ENCODE data around the gene GLI2. TPM values are rescaled to one million over a fixed set of nuclear protein-coding genes. Genes with fewer than 3 reads are reported as not detected.

GLI2 gene
- total RNA-seq, 1 donor from 2014 or later: 42.9 TPM

GRCh38 chr2:120716641-120717585 is 18.8 kb upstream of the GLI2 start:
- Histone ChIP-seq H3K79me2 (ENCODE audit: insufficient read depth, low read length) (no peaks in the 10 kb centered on the region), H3K27ac (ENCODE audit: low read depth, low read length) (no peak overlapping the region), H3K4me1 (ENCODE audit: insufficient read depth, low read length) (peaks cover 10% of the 10 kb centered on the region), H4K20me1 (ENCODE audit: insufficient read depth, low read length) (no peaks in the 10 kb centered on the region), H3K9ac (ENCODE audit: low read length) (no peak overlapping the region), H3K36me3 (ENCODE audit: insufficient read depth, low read length) (no peaks in the 10 kb centered on the region), H3K4me2 (ENCODE audit: low read length) (no peak overlapping the region), H3K4me3 (ENCODE audit: insufficient read depth, low read depth, low read length) (no peak overlapping the region), H2AFZ (ENCODE audit: low read depth, low read length) (no peak overlapping the region), H3K27me3 (ENCODE audit: insufficient read depth, low read length) (no peaks in the 10 kb centered on the region), H3K9me3 (ENCODE audit: insufficient read depth, low read depth, low read length) (no peaks in the 10 kb centered on the region)
- peaks cover 3% of the 10 kb centered on the region for H3K4me1 Mint-ChIP-seq (ENCODE audit: low read depth, unreplicated experiment)
- FAIRE-seq (no peak), DNase-seq (ENCODE audit: low read depth) (no peak)
- peaks cover 32% of the 10 kb centered on the region for H3K27me3 Mint-ChIP-seq (ENCODE audit: low read depth, unreplicated experiment)
- no peak overlapping the region for H3K4me3 Mint-ChIP-seq (ENCODE audit: unreplicated experiment)
- no peaks in the 10 kb centered on the region for H3K9me3 Mint-ChIP-seq (ENCODE audit: unreplicated experiment)
- no peak overlapping the region for H3K27ac Mint-ChIP-seq (ENCODE audit: unreplicated experiment)
- no peaks in the 10 kb centered on the region for H3K36me3 Mint-ChIP-seq (ENCODE audit: low read depth, unreplicated experiment)
- TF ChIP-seq EZH2 (IDR thresholded peaks at IDR 0.05; ENCODE audit: insufficient read depth, low read length) (no peak), CTCF (IDR thresholded peaks at IDR 0.05; ENCODE audit: insufficient read depth, low read depth, low read length) (no peak)

- no peaks in the 10 kb centered on the region for H3K9me3 Mint-ChIP-seq (ENCODE audit: unreplicated experiment)
- Histone ChIP-seq H3K27ac (ENCODE audit: low read depth, low read length) (no peak overlapping the region), H3K4me1 (ENCODE audit: insufficient read depth, low read length) (peaks cover 18% of the 10 kb centered on the region), H2AFZ (ENCODE audit: low read depth, low read length) (no peak overlapping the region), H3K4me2 (ENCODE audit: low read length) (no peak overlapping the region), H3K9ac (ENCODE audit: low read length) (no peak overlapping the region), H3K4me3 (ENCODE audit: insufficient read depth, low read depth, low read length) (no peak overlapping the region), H3K9me3 (ENCODE audit: insufficient read depth, low read depth, low read length) (no peaks in the 10 kb centered on the region), H3K36me3 (ENCODE audit: insufficient read depth, low read length) (no peaks in the 10 kb centered on the region), H3K79me2 (ENCODE audit: insufficient read depth, low read length) (no peaks in the 10 kb centered on the region), H3K27me3 (ENCODE audit: insufficient read depth, low read length) (no peaks in the 10 kb centered on the region), H4K20me1 (ENCODE audit: insufficient read depth, low read length) (no peaks in the 10 kb centered on the region)
- peaks cover 2% of the 10 kb centered on the region for H3K36me3 Mint-ChIP-seq (ENCODE audit: low read depth, unreplicated experiment)
- peaks cover 20% of the 10 kb centered on the region for H3K27me3 Mint-ChIP-seq (ENCODE audit: low read depth, unreplicated experiment)
- no peak for TF ChIP-seq CTCF (IDR thresholded peaks at IDR 0.05; ENCODE audit: insufficient read depth, low read depth, low read length)
- TF ChIP-seq EZH2 (IDR thresholded peaks at IDR 0.05; ENCODE audit: insufficient read depth, low read length): no peak
- H3K4me3 Mint-ChIP-seq (ENCODE audit: unreplicated experiment): no peak overlapping the region
- peaks cover 17% of the 10 kb centered on the region for H3K4me1 Mint-ChIP-seq (ENCODE audit: low read depth, unreplicated experiment)
- H3K27ac Mint-ChIP-seq (ENCODE audit: unreplicated experiment): no peak overlapping the region
- DNase-seq (ENCODE audit: low read depth): no peak
- no peak for FAIRE-seq
These were observed 16.2 kb upstream of the GLI2 start for GRCh38 chr2:120719491-120719890.

GRCh38 chr2:120720231-120720630 is 15.4 kb upstream of the GLI2 start:
- H3K27ac Mint-ChIP-seq (ENCODE audit: unreplicated experiment): no peak overlapping the region
- Histone ChIP-seq H3K4me1 (ENCODE audit: insufficient read depth, low read length) (peaks cover 18% of the 10 kb centered on the region), H2AFZ (ENCODE audit: low read depth, low read length) (no peak overlapping the region), H3K27me3 (ENCODE audit: insufficient read depth, low read length) (no peaks in the 10 kb centered on the region), H3K9me3 (ENCODE audit: insufficient read depth, low read depth, low read length) (no peaks in the 10 kb centered on the region), H3K79me2 (ENCODE audit: insufficient read depth, low read length) (no peaks in the 10 kb centered on the region), H3K36me3 (ENCODE audit: insufficient read depth, low read length) (no peaks in the 10 kb centered on the region), H3K4me2 (ENCODE audit: low read length) (no peak overlapping the region), H3K9ac (ENCODE audit: low read length) (no peak overlapping the region), H3K4me3 (ENCODE audit: insufficient read depth, low read depth, low read length) (no peak overlapping the region), H3K27ac (ENCODE audit: low read depth, low read length) (no peak overlapping the region), H4K20me1 (ENCODE audit: insufficient read depth, low read length) (no peaks in the 10 kb centered on the region)
- H3K4me3 Mint-ChIP-seq (ENCODE audit: unreplicated experiment): no peak overlapping the region
- peaks cover 16% of the 10 kb centered on the region for H3K4me1 Mint-ChIP-seq (ENCODE audit: low read depth, unreplicated experiment)
- no peak for DNase-seq (ENCODE audit: low read depth)
- no peak for FAIRE-seq
- H3K27me3 Mint-ChIP-seq (ENCODE audit: low read depth, unreplicated experiment): peaks cover 16% of the 10 kb centered on the region
- H3K36me3 Mint-ChIP-seq (ENCODE audit: low read depth, unreplicated experiment): peaks cover 2% of the 10 kb centered on the region
- H3K9me3 Mint-ChIP-seq (ENCODE audit: unreplicated experiment): peaks cover 2% of the 10 kb centered on the region
- TF ChIP-seq EZH2 (IDR thresholded peaks at IDR 0.05; ENCODE audit: insufficient read depth, low read length) (no peak), CTCF (IDR thresholded peaks at IDR 0.05; ENCODE audit: insufficient read depth, low read depth, low read length) (no peak)

All from astrocyte (in vitro differentiated cells and primary cell).